Breast epithelium (tissue), 4 donors: ENCODE results near the gene E2F4. TPM values are rescaled to one million over a fixed set of nuclear protein-coding genes. Genes with fewer than 3 reads are reported as not detected.
A peak's percentile ranks its signal among the peaks of the same experiment; 100 is the strongest.

ENCODE experiments used
- DNase-seq, 2 donors: peaks; one replicate each; pipeline ENCODE4 v3.0.0-alpha.2; 2019; ENCODE audit warnings: low spot score in 2 of 2
- H3K27ac ChIP-seq, 2 donors: fragments of 200-600 bp; sonication (generic) in 1 of 2; one replicate each; pipeline ENCODE4 v1.5.1; 2016 to 2019; ENCODE audit warnings: mild to moderate bottlenecking in 1 of 2
- H3K27me3 ChIP-seq, 2 donors: fragments of 200-600 bp; sonication (generic) in 1 of 2; one replicate each; pipeline versions ENCODE4 v1.5.1 to v1.6.0; 2017 to 2019; ENCODE audit warnings: control low read depth in 1 of 2, mild to moderate bottlenecking in 1 of 2
- H3K36me3 ChIP-seq: fragments of 200-600 bp; one replicate; pipeline ENCODE4 v1.5.1; 2019
- H3K4me1 ChIP-seq, 2 donors: fragments of 200-600 bp; sonication (generic); one replicate each; pipeline ENCODE4 v1.5.1; 2016 to 2019; ENCODE audit warnings: control low read depth in 1 of 2
- H3K4me3 ChIP-seq, 3 donors: fragments of 200-600 bp; sonication (generic); 1 replicate in 2 of 3; 2 replicates in 1 of 3; pipeline ENCODE4 v1.5.1; 2016 to 2019; ENCODE audit warnings: mild to moderate bottlenecking in 3 of 3, moderate library complexity in 2 of 3
- H3K9me3 ChIP-seq, 2 donors: fragments of 200-600 bp; sonication (generic) in 1 of 2; one replicate each; pipeline ENCODE4 v1.5.1; 2016 to 2019; ENCODE audit warnings: control low read depth in 1 of 2
- CTCF ChIP-seq, 3 donors: fragments of 450-650 bp; IDR thresholded peaks; one replicate each; pipeline ENCODE4 v1.5.1; 2016 to 2017; ENCODE audit warnings: antibody characterized with exemption in 3 of 3, mild to moderate bottlenecking in 3 of 3, moderate library complexity in 3 of 3
- POLR2A ChIP-seq: fragments of 450-650 bp; IDR thresholded peaks from one replicate; pipeline ENCODE4 v1.6.1; 2016; ENCODE audit warnings: antibody characterized with exemption, mild to moderate bottlenecking, moderate library complexity
- POLR2AphosphoS5 ChIP-seq, 3 donors: sonication (generic); formaldehyde crosslinking; IDR thresholded peaks; one replicate each; pipeline ENCODE4 v1.6.1; 2017; ENCODE audit warnings: antibody characterized with exemption in 3 of 3
- intact Hi-C: fragments of 100-400 bp; cut with DNase I; formaldehyde crosslinking; loops from one replicate; pipeline ENCODE4 v1.15.1; 2023; ENCODE audit warnings: low total_unique reads
- total RNA-seq, 3 donors: library from RNA; depleted of rRNA; stranded (reverse); fragments of >200 nt; gene quantifications; one replicate each; pipeline ENCODE4 v1.1.0, GENCODE V29; 2016

Gene E2F4
- total RNA-seq, 3 donors from 2014 or later, result 74.1 to 86.9 (median 76.1) TPM

- Histone ChIP-seq H3K36me3 (peaks cover 6% of the 10 kb centered on the region), H3K27ac (peak overlapping the region; percentile 81 to 85), H3K9me3 (no peaks in the 10 kb centered on the region), H3K4me1 (peaks cover 5 to 6% of the 10 kb centered on the region in 2 donors), H3K27me3 (no peaks in the 10 kb centered on the region), H3K4me3 (peak overlapping the region; percentile 63 to 95 (median 84))
- intact Hi-C loops, result no loop called here
- DNase-seq, result no peak
- TF ChIP-seq POLR2A, result no peak
- TF ChIP-seq CTCF (IDR thresholded peaks at IDR 0.05), result no peak
- no peak for TF ChIP-seq POLR2AphosphoS5 (IDR thresholded peaks at IDR 0.05)
These were observed 35.6 kb downstream of the E2F4 start for GRCh38 chr16:67227567-67227921.

DNA sequence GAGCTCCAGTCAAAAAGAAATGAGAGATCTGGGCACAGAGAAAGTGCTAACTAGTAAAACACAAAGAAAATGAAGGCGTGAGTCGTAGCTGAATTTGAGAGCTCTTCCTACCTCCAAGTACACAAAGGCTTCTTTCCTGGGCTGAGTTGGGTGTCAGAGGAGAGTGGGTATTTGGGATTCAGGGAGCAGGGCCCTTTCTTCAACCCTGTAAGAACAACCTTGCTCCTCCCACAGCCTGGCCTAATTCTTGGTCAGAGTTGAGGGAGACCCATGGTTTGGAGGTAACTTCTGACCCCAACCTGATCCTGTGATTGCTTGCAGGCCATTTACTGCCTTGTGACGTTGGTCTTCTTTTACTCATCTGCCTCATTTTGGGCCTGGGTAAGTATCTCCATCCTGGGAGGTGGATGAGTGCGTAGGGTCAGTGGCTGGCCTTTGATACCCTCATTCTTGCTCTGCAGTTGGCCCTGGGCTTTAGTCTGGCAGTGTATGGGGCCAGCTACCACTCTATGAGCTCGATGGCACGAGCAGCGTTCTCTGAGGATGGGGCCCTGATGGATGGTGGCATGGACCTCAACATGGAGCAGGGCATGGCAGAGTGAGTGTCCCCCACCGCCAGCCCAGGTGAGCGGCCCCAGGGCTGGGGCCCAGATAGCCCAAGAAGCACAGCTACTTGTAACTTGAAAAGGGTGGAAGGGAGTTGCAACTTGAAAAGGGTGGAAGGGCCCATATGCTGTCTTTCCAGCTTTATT is 36.3 kb downstream of the E2F4 start:
- peaks cover 6% of the 10 kb centered on the region for H3K36me3 ChIP-seq
- no peak for DNase-seq
- no peaks in the 10 kb centered on the region for H3K9me3 ChIP-seq
- H3K27me3 ChIP-seq, result no peaks in the 10 kb centered on the region
- peak overlapping the region in 1 of 2 donors; percentile 85 for H3K27ac ChIP-seq
- H3K4me3 ChIP-seq, result peak overlapping the region; percentile 63 to 95 (median 84)
- H3K4me1 ChIP-seq, result peaks cover 5 to 6% of the 10 kb centered on the region in 2 donors
- intact Hi-C loops, result no loop called here
- TF ChIP-seq POLR2AphosphoS5 (IDR thresholded peaks at IDR 0.05) (no peak), POLR2A (no peak), CTCF (IDR thresholded peaks at IDR 0.05) (no peak)

DNA sequence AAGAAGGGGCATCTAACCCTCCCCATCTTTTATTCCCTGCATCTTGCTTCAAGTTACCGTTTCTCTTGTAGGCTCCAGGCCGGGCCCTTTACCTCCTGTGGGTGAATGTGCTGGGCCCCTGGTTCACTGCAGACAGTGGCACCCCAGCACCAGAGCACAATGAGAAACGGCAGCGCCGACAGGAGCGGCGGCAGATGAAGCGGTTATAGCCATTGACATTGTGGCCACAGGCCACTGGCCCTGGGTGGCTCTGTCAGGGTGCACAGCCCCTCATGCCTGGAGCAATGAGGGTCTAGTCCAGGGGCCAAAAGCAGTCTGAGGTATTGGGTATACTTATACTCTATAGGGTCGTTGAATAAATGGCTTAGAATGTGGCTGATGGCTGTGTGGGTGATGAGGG is 37.0 kb downstream of the E2F4 start:
- no peak for DNase-seq
- TF ChIP-seq POLR2A (no peak), POLR2AphosphoS5 (IDR thresholded peaks at IDR 0.05) (no peak), CTCF (IDR thresholded peaks at IDR 0.05) (no peak)
- peaks cover 5 to 6% of the 10 kb centered on the region in 2 donors for H3K4me1 ChIP-seq
- no peak overlapping the region for H3K27ac ChIP-seq
- H3K4me3 ChIP-seq, result no peak overlapping the region
- H3K27me3 ChIP-seq, result no peaks in the 10 kb centered on the region
- intact Hi-C loops, result no loop called here
- H3K36me3 ChIP-seq, result peaks cover 6% of the 10 kb centered on the region
- no peaks in the 10 kb centered on the region for H3K9me3 ChIP-seq

GRCh38 chr16:67229906-67230808 is 38.2 kb downstream of the E2F4 start:
- intact Hi-C loops, result no loop called here
- no peak for DNase-seq
- TF ChIP-seq POLR2A (no peak), POLR2AphosphoS5 (IDR thresholded peaks at IDR 0.05) (no peak), CTCF (IDR thresholded peaks at IDR 0.05) (no peak)
- Histone ChIP-seq H3K36me3 (peaks cover 6% of the 10 kb centered on the region), H3K9me3 (no peaks in the 10 kb centered on the region), H3K4me3 (no peak overlapping the region), H3K27me3 (no peaks in the 10 kb centered on the region), H3K27ac (no peak overlapping the region), H3K4me1 (peaks cover 5 to 6% of the 10 kb centered on the region in 2 donors)
